Activated naive CD4-positive, alpha-beta T cell treated with anti-CD3 and anti-CD28 coated beads, Interleukin-2, amount 50 U/mL, for 16 hours (primary cell): ENCODE results near the gene FAM110D.

Experiments used
- DNase-seq: peaks from one replicate; pipeline ENCODE4 v3.0.0-alpha.2; 2020

The FAM110D gene

DNA sequence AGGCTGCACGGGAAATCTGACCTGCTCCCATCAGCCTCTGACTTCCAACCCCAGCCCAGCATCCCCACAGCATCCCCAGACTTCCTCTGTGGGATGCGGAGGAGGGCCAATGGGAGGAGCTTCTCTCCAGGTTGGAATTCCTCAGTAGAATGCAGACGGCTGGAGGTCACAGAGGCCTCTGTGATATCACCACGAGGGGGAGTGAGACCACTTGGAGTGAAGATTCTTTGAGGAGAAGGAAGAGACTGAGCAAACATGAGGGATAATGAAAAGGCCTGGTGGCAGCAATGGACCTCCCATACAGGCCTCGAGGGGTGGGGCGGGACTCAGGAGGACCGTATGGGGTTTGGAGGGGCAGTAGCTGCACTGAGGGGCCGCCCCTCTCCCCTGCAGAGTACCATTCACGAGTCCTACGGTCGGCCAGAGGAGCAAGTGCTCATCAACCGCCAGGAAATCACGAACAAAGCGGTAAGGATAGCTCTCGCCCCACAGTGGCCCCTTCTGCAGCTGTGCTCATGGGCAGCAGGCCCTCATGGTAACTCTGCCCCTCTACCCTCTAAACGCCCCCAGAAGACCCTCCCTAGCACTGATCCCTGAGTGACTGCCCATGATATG is 31.6 kb downstream of the FAM110D start, which contains the start of gene CATSPER4:
CATSPER4 (plus strand) TSS at position 230 of the 615 bp plus-strand sequence; CDS start at position 256, 26 bp downstream.
- DNase-seq: no peak

DNA sequence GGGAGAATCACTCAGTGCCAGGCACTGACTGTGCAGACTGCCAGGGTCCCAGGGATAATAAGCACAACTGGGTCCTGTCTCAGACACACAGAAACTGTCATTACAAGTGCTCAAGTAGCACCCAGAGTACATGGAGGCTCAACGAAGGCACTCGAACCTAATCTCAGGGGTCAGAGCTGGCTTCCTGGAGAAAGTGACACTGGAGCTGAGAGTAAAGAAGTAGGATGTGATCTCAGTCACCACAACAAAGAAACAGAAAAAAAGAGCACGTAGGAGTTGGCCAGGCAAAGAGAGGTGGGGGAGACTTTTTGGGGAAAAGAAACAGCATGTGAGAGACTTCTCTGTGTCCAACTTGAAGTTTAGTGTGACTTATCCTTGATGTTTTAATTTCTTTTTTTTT is 32.9 kb downstream of the FAM110D start:
- DNase-seq: no peak

- DNase-seq: no peak
Measured at GRCh38 chr1:26195805-26196204, 36.9 kb downstream of the FAM110D start.

DNA sequence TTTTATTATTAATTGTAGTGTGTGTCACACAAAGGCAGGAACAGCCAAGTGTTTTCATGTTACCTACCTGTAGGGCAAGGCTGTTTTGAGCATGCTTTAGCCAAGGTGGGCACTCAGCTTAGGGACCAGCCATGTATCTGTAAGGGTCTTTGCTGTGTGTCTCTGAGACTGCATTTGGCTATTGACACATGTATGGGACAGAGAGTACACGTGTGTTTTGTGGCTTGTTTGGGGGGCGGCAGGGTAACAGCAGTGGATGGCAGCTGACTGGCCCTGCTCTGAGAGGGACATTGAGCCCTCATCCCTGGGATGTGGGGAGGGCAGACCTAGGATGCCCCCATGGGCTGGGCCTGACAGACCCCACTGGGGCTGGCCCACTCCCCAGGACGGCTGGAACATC is 38.4 kb downstream of the FAM110D start:
- no peak for DNase-seq

GRCh38 chr1:26197813-26198212 is 38.9 kb downstream of the FAM110D start:
- DNase-seq: no peak

GRCh38 chr1:26200413-26200812 is 41.5 kb downstream of the FAM110D start:
- DNase-seq: no peak

DNA sequence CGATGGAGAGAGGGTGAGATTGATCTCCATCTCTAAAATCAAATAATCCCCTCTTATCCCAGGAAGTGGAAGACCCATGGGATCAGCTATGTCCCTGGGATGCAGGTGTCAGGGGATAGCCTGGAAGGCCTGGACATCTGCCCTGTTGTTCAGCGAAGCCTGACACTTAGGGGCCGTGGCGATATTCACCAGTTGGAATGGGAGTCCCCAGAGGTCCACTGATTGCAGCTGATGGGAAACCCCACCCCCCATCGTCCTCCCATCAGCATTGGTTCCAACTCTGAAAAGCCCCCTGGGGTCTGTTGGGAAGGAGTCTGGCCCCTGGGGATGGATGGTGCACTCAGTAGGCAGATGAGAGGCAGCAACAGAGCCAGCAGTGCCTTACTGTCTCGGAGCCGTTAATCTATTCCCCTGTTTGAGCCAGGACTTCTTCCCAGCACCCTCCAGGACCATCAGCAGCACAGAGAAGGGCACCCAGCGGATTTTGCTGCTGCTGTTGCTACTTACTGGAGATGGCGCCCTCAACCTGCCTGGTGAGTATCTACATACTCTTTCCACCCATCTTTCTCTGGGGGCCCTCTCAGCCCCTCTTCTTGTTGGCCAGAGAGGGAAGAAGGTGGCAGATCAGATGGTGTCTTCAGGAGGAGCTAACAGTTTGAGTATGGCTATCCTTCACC is 44.9 kb downstream of the FAM110D start:
- no peak for DNase-seq

DNA sequence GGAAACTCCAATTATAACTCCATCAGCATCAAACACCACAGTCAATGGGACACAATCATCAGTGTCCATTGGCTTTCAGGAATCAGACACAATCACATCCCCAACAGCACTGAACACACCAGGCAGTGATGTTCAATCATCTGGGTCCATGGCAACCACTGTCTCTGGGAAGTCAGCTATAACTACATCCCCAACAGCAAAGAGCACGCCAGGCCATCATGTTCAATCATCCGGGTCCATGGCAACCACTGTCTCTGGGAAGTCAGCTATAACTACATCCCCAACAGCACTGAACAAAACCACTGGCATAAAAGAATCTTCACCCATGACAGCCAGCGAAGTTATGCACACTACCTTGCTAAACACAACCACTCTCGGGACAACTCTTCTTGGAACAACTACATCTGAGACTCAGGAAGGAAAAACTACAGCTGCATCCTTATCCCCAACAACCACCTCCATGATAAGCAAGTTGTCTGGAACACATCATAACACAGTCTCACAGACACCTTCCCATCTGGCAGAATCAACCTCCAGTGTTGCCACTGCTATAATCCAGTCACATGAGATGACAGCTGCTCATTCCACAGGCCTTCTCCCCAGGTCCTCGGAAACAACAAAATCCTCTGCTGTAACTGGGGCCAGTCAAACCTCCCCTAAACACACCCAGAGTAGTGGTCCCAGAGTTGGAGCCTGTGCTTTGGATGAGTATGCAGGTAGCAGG is 51.4 kb downstream of the FAM110D start:
- DNase-seq: no peak

DNA sequence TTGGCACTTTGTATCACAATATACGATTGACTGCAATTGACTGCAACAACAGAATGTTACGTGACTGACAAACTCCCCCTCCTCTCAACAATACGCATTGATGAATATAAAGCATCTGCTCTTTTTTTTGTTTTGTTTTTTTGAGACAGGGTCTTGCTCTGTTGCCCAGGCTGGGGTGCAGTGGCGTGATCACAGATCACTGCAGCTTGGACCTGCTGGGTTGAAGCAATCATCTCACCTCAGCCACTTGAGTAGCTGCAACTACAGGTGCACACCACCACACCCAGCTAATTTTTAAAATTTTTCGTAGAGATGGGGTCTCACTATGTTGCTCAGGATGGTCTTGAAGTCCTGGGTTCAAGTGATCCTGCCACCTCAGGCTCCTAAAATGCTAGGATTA is 53.8 kb downstream of the FAM110D start:
- no peak for DNase-seq

GRCh38 chr1:26213335-26213905 is 54.5 kb downstream of the FAM110D start:
- DNase-seq: no peak
